Activated T-helper 17 cell treated with anti-CD3 and anti-CD28 coated beads, Interleukin-2, amount 50 U/mL, for 72 hours (primary cell): ENCODE results near the gene STUB1. TPM values are rescaled to one million over a fixed set of nuclear protein-coding genes. Genes with fewer than 3 reads are reported as not detected.
A peak's percentile ranks its signal among the peaks of the same experiment; 100 is the strongest.

Experiments used
- ATAC-seq: fragments of 150-1000 bp; cut with Tn5 transposase; replicated peaks from 2 replicates; pipeline ENCODE4 v1.10.0; 2021; ENCODE audit warnings: mild to moderate bottlenecking, moderate library complexity
- H3K27ac Mint-ChIP-seq: one replicate; pipeline ENCODE4 v1.8.0; 2022; ENCODE audit warnings: mixed read lengths
- H3K27me3 Mint-ChIP-seq: one replicate; pipeline ENCODE4 v1.8.0; 2022; ENCODE audit warnings: mixed read lengths
- H3K36me3 Mint-ChIP-seq: one replicate; pipeline ENCODE4 v1.8.0; 2022; ENCODE audit warnings: low read depth, mild to moderate bottlenecking, mixed read lengths
- H3K4me1 Mint-ChIP-seq: one replicate; pipeline ENCODE4 v1.8.0; 2022; ENCODE audit warnings: mixed read lengths
- H3K4me3 Mint-ChIP-seq: one replicate; pipeline ENCODE4 v1.8.0; 2022; ENCODE audit warnings: mild to moderate bottlenecking, mixed read lengths
- H3K9me3 Mint-ChIP-seq: one replicate; pipeline ENCODE4 v1.8.0; 2022; ENCODE audit warnings: mixed read lengths
- total RNA-seq, 2 donors: library from RNA; stranded (reverse); gene quantifications; one replicate each; pipeline ENCODE4 v1.2.3, GENCODE V29; 2022

STUB1 gene
- total RNA-seq, 2 donors from 2014 or later, result 47.5 to 98.2 TPM

GRCh38 chr16:700684-701584 is 20.7 kb downstream of the STUB1 start:
- Mint-ChIP-seq H3K27me3 (peaks cover 4% of the 10 kb centered on the region), H3K36me3 (no peaks in the 10 kb centered on the region), H3K27ac (no peak overlapping the region), H3K4me3 (no peak overlapping the region), H3K9me3 (no peaks in the 10 kb centered on the region), H3K4me1 (no peaks in the 10 kb centered on the region)
- ATAC-seq, result peak; percentile 41

GRCh38 chr16:702341-702740 is 22.1 kb downstream of the STUB1 start:
- Mint-ChIP-seq H3K4me1 (no peaks in the 10 kb centered on the region), H3K4me3 (no peak overlapping the region), H3K36me3 (no peaks in the 10 kb centered on the region), H3K27me3 (peaks cover 8% of the 10 kb centered on the region), H3K9me3 (no peaks in the 10 kb centered on the region), H3K27ac (no peak overlapping the region)
- no peak for ATAC-seq

DNA sequence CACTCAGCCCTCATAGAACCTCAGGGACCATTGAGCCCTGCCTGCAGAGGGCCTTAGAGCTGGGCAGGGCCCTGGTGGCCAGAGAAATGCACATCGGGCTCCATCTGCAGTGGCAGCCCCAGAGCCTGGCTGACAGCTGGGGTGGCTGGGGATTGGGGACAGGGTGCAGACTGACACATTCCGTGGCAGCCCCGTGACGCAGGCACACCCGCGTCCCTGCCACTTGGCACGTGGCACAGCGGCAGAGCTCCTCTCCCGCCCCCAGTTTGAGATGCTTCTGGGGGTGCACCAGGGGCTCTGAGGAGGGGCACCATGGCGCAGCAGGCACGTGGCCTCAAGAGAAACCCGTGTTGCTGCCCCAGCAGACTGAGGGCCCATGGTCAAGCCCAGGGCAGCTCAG is 23.2 kb downstream of the STUB1 start:
- Mint-ChIP-seq H3K4me1 (no peaks in the 10 kb centered on the region), H3K27me3 (peaks cover 16% of the 10 kb centered on the region), H3K27ac (no peak overlapping the region), H3K4me3 (no peak overlapping the region), H3K9me3 (no peaks in the 10 kb centered on the region), H3K36me3 (no peaks in the 10 kb centered on the region)
- ATAC-seq, result no peak

GRCh38 chr16:704047-704446 is 23.8 kb downstream of the STUB1 start:
- Mint-ChIP-seq H3K9me3 (no peaks in the 10 kb centered on the region), H3K27me3 (peaks cover 16% of the 10 kb centered on the region), H3K4me1 (no peaks in the 10 kb centered on the region), H3K27ac (no peak overlapping the region), H3K4me3 (no peak overlapping the region), H3K36me3 (no peaks in the 10 kb centered on the region)
- ATAC-seq, result no peak

- no peaks in the 10 kb centered on the region for H3K9me3 Mint-ChIP-seq
- no peak overlapping the region for H3K27ac Mint-ChIP-seq
- no peaks in the 10 kb centered on the region for H3K36me3 Mint-ChIP-seq
- ATAC-seq, result no peak
- peaks cover 16% of the 10 kb centered on the region for H3K27me3 Mint-ChIP-seq
- no peak overlapping the region for H3K4me3 Mint-ChIP-seq
- H3K4me1 Mint-ChIP-seq, result no peaks in the 10 kb centered on the region
Measured at GRCh38 chr16:704552-705380, 24.6 kb downstream of the STUB1 start.

DNA sequence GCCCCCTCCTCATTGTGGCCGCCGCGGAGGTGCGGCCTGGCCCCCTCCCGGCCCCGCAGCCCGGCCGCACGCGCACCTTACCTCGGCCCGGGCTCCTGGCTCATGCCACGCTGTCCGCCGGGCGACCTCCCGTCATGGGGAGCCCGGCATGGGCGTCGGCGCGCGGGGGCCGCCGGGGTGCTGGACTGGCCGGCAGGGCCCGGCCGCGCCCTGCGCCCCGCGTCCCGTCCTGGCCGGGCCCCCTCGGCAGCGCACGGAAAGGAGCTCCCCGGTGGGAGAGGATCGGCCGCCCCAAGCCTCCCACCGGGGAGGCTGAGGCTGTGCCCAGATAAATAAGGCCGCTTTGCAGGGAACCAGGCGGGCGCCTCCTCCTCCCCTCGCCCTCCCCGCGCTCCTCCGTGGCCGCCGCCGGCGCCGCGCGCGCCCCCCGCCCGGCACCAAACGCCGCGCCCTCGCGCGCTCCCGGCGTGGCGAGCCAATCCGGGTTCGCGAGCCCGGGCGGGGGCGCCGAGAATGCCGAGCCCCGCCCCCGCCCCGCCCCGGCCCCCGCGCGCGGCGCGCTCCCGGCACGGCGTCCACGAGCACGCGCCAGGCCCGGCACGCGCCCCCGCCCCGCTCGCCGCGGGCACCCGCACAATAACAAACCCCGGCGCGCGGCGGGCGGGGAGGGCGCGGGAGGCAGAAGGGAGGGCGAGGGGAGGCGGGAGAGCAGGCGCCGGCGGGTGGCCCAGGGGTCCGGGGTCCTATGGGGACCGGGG is 25.4 kb downstream of the STUB1 start, which contains the start of gene FBXL16:
Gene FBXL16, minus strand, starts transcription at position 371 of the 758 bp plus-strand sequence. CDS start 8,396 bp downstream, outside the sequence.
- H3K36me3 Mint-ChIP-seq, result no peaks in the 10 kb centered on the region
- no peaks in the 10 kb centered on the region for H3K4me1 Mint-ChIP-seq
- no peak within 1 kb of the TSS for H3K27ac Mint-ChIP-seq
- no peaks in the 10 kb centered on the region for H3K9me3 Mint-ChIP-seq
- peaks cover 16% of the 10 kb centered on the region for H3K27me3 Mint-ChIP-seq
- no peak within 1 kb of the TSS for H3K4me3 Mint-ChIP-seq
- no peak for ATAC-seq

- Mint-ChIP-seq H3K9me3 (no peaks in the 10 kb centered on the region), H3K27me3 (peaks cover 16% of the 10 kb centered on the region), H3K27ac (no peak overlapping the region), H3K36me3 (no peaks in the 10 kb centered on the region), H3K4me1 (no peaks in the 10 kb centered on the region), H3K4me3 (no peak overlapping the region)
- ATAC-seq, result no peak
Measured at GRCh38 chr16:706189-707061, 26.2 kb downstream of the STUB1 start.

DNA sequence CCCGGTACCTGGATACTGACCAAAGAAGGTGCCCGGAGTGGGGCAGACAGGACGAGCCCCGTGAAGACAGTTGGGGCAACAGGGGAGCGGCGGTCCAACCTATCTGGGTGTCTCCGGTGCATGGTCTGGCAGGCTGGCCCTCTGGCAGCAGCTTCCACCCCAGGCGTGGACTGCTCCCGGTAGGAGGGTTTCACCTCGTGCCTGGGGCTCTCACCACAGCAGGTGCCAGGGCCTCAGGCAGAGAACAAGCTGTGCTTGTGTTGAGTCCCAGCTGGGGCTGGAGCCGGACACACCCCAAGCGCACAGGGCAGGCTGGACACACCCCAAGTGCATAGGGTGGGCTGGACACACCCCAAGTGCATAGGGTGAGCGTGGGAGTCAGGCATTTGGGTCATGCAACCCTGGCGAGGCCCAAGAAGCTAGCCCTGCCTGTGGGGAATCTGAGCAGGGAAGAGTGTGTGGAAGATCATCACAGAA is 26.9 kb downstream of the STUB1 start:
- H3K4me3 Mint-ChIP-seq, result no peak overlapping the region
- H3K36me3 Mint-ChIP-seq, result no peaks in the 10 kb centered on the region
- H3K27me3 Mint-ChIP-seq, result peaks cover 16% of the 10 kb centered on the region
- no peaks in the 10 kb centered on the region for H3K4me1 Mint-ChIP-seq
- H3K27ac Mint-ChIP-seq, result no peak overlapping the region
- H3K9me3 Mint-ChIP-seq, result no peaks in the 10 kb centered on the region
- no peak for ATAC-seq

DNA sequence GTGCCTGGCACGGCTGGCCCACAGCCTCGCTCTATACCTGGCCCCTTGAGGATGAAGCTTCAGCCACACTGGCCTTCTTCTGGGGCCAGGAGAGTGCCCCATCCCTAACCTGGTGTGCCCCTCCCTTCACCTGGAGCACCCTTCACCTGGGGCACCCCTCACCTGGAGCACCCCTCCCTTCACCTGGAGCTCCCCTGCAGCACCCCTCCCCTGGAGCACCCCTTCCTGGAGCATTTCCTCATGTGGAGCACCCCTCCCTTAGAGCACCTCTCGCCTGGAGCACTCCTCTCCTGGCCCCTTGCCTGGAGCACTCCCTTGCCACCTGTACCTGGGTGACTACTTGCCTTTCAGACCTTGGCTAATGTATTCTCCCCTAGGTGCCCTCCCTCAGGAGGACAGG is 27.8 kb downstream of the STUB1 start:
- no peaks in the 10 kb centered on the region for H3K9me3 Mint-ChIP-seq
- no peak overlapping the region for H3K4me3 Mint-ChIP-seq
- no peaks in the 10 kb centered on the region for H3K4me1 Mint-ChIP-seq
- H3K27ac Mint-ChIP-seq, result no peak overlapping the region
- no peak for ATAC-seq
- no peaks in the 10 kb centered on the region for H3K36me3 Mint-ChIP-seq
- H3K27me3 Mint-ChIP-seq, result peaks cover 12% of the 10 kb centered on the region

DNA sequence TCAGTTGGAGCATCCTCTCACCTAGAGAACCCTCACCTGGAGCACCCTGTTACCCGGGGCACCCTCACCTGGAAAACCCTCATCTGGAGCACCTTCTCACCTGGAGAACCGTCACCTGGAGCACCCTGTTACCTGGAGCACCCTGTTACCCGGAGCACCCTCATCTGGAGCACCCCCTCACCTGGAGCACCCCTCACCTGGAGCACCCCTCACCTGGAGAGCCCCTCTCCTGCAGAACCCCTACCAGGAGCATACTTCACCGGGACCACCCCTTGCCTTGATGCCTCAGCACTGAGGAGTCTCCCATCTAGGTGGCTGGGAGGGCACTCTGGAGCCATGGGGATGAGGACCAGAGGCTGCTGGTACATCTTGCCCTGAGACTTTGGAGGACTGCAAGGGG is 28.7 kb downstream of the STUB1 start:
- H3K36me3 Mint-ChIP-seq, result no peaks in the 10 kb centered on the region

DNA sequence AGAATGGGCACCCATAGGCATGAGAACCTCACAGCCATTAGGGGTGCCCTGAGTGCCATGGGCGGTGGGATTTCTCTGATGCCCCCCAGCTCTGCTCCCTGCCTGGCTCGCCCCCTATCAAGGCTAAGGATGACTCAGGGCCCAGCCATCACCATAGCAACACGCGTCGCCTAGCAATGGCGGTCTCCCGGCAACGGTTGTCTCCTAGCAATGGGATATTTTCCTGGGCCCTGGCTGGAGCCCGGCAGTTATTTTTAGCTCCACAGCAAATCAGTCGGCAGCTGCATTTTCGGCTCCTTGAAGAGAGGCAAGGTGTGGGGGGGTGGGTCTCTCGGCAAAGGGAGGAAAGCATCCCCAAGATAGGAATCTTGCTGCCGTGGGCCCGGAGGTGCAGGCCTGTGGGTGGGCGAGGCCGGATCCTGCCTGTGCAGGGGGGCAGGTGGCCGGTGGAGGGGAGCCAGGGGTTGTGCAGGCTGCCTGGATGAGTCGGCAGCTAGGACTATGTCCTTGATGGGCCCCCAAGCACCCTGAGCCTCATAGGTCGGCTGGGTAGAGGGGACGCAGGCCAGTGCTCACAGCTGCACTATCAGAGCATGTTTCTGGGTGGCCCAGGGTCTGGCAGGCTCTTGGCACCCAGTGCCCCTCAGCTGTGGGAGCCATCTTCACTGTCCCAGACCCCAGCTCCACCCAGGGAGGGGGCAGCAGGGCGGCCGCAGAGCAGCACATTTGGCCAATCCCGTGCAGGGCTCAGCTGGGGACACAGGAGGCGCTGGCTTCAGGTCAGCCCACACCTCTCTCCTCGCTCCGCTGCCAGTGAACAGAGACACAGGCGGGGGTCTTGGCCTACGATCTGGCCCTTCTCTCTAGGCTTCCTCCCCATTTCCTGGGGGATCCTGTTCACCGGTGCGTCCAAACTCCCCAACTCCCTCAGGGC is 29.6 kb downstream of the STUB1 start:
- no peak overlapping the region for H3K4me3 Mint-ChIP-seq
- no peak for ATAC-seq
- peaks cover 12% of the 10 kb centered on the region for H3K27me3 Mint-ChIP-seq
- H3K36me3 Mint-ChIP-seq, result no peaks in the 10 kb centered on the region
- no peaks in the 10 kb centered on the region for H3K4me1 Mint-ChIP-seq
- no peak overlapping the region for H3K27ac Mint-ChIP-seq
- H3K9me3 Mint-ChIP-seq, result no peaks in the 10 kb centered on the region

More for the DNA sequence above, 28.7 kb downstream of the STUB1 start:
- Mint-ChIP-seq H3K27me3 (peaks cover 12% of the 10 kb centered on the region), H3K9me3 (no peaks in the 10 kb centered on the region), H3K27ac (no peak overlapping the region), H3K4me1 (no peaks in the 10 kb centered on the region), H3K4me3 (no peak overlapping the region)
- no peak for ATAC-seq

- Mint-ChIP-seq H3K4me1 (no peaks in the 10 kb centered on the region), H3K9me3 (no peaks in the 10 kb centered on the region), H3K4me3 (no peak overlapping the region), H3K27ac (no peak overlapping the region), H3K27me3 (peaks cover 12% of the 10 kb centered on the region), H3K36me3 (no peaks in the 10 kb centered on the region)
- no peak for ATAC-seq
Measured at GRCh38 chr16:710500-711075, 30.4 kb downstream of the STUB1 start.
